WTC11 (cell line): ENCODE results near the gene SLC34A1. TPM values are rescaled to one million over a fixed set of nuclear protein-coding genes. Genes with fewer than 3 reads are reported as not detected.

ENCODE experiments used
- ATAC-seq: fragments of 200-7000 bp; cut with Tn5 transposase; 2 replicates; pipeline ENCODE4 v1.10.0; 2021; ENCODE audit warnings: mild to moderate bottlenecking, moderate library complexity
- CTCF ChIA-PET: fragments of 300-600 bp; sonication (Branson Sonifier 250); formaldehyde crosslinking; loops from one replicate; lab custom pipeline; 2021; ENCODE audit warnings: antibody characterized with exemption; lab: Charles Lee
- POLR2A ChIA-PET: fragments of 350-600 bp; sonication (Branson Sonifier 250); formaldehyde crosslinking; loops from one replicate; lab custom pipeline; 2021; ENCODE audit warnings: antibody characterized with exemption; lab: Charles Lee
- DNase-seq: peaks from one replicate; pipeline ENCODE4 v3.0.0; 2021; ENCODE audit warnings: low spot score
- H3K27ac Mint-ChIP-seq: 2 replicates; pipeline ENCODE4 v1.8.0; 2021; ENCODE audit warnings: mixed read lengths
- H3K27me3 Mint-ChIP-seq: 2 replicates; pipeline ENCODE4 v1.8.0; 2021; ENCODE audit warnings: low read depth, mild to moderate bottlenecking, moderate library complexity, mixed read lengths
- H3K36me3 Mint-ChIP-seq: 2 replicates; pipeline ENCODE4 v1.8.0; 2021; ENCODE audit warnings: mixed read lengths
- H3K4me1 Mint-ChIP-seq: 2 replicates; pipeline ENCODE4 v1.8.0; 2022; ENCODE audit warnings: mixed read lengths
- H3K4me3 Mint-ChIP-seq: 2 replicates; pipeline ENCODE4 v1.8.0; 2021; ENCODE audit warnings: mild to moderate bottlenecking, moderate library complexity, mixed read lengths
- H3K9me3 Mint-ChIP-seq: 2 replicates; pipeline ENCODE4 v1.8.0; 2021; ENCODE audit warnings: mixed read lengths
- ATF1 ChIP-seq: sonication (generic); formaldehyde crosslinking; IDR thresholded peaks from 2 replicates; pipeline ENCODE4 v1.8.1; 2023; ENCODE audit warnings: mild to moderate bottlenecking, moderate library complexity, missing genetic modification reagents
- CBFB ChIP-seq: sonication (generic); formaldehyde crosslinking; IDR thresholded peaks from 2 replicates; pipeline ENCODE4 v1.8.1; 2022; ENCODE audit warnings: mild to moderate bottlenecking, low read depth, missing genetic modification reagents
- CREM ChIP-seq: sonication (generic); formaldehyde crosslinking; IDR thresholded peaks from 2 replicates; pipeline ENCODE4 v1.8.1; 2022; ENCODE audit warnings: mild to moderate bottlenecking, missing genetic modification reagents, moderate library complexity
- ETV6 ChIP-seq: sonication (generic); formaldehyde crosslinking; IDR thresholded peaks from 2 replicates; pipeline ENCODE4 v1.8.1; 2022; ENCODE audit warnings: mild to moderate bottlenecking, missing genetic modification reagents
- FOXK1 ChIP-seq: sonication (generic); formaldehyde crosslinking; IDR thresholded peaks from 2 replicates; pipeline ENCODE4 v1.8.0; 2022; ENCODE audit warnings: mild to moderate bottlenecking, moderate library complexity, missing genetic modification reagents
- FOXP1 ChIP-seq: sonication (generic); formaldehyde crosslinking; IDR thresholded peaks from 2 replicates; pipeline ENCODE4 v1.8.0; 2022; ENCODE audit warnings: missing genetic modification reagents, mild to moderate bottlenecking, moderate library complexity, borderline replicate concordance
- GRHL2 ChIP-seq: fragments of 250-450 bp; sonication (Bioruptor Pico); IDR thresholded peaks from 2 replicates; pipeline ENCODE4 v1.8.0; 2022; ENCODE audit warnings: mild to moderate bottlenecking, moderate library complexity; ENCODE audit not compliant: insufficient replicate concordance, severe bottlenecking
- GTF2I ChIP-seq: fragments of 250-450 bp; sonication (Bioruptor Pico); conservative IDR thresholded peaks from 2 replicates; pipeline ENCODE4 v1.4.0; 2021; ENCODE audit warnings: mild to moderate bottlenecking
- HMGA2 ChIP-seq: fragments of 250-450 bp; sonication (Bioruptor Pico); IDR thresholded peaks from 2 replicates; pipeline ENCODE4 v1.4.0; 2021; ENCODE audit warnings: mild to moderate bottlenecking, moderate library complexity
- JAZF1 ChIP-seq: fragments of 250-450 bp; sonication (Bioruptor Pico); IDR thresholded peaks from 2 replicates; pipeline ENCODE4 v1.9.0; 2021; ENCODE audit warnings: moderate library complexity, mild to moderate bottlenecking, inconsistent platforms
- NFYB ChIP-seq: sonication (generic); formaldehyde crosslinking; conservative IDR thresholded peaks from 2 replicates; pipeline ENCODE4 v1.8.0; 2022; ENCODE audit warnings: low read depth, missing genetic modification reagents
- OVOL2 ChIP-seq: fragments of 250-450 bp; sonication (Bioruptor Pico); IDR thresholded peaks from 2 replicates; pipeline ENCODE4 v1.9.0; 2021; ENCODE audit warnings: mild to moderate bottlenecking, borderline replicate concordance
- PREB ChIP-seq: sonication (generic); formaldehyde crosslinking; IDR thresholded peaks from 2 replicates; pipeline ENCODE4 v1.8.1; 2022; ENCODE audit warnings: mild to moderate bottlenecking, missing genetic modification reagents, moderate library complexity, borderline replicate concordance
- PRRX2 ChIP-seq: fragments of 250-450 bp; sonication (Bioruptor Pico); IDR thresholded peaks from 2 replicates; pipeline ENCODE4 v1.8.0; 2021; ENCODE audit warnings: mild to moderate bottlenecking
- SP1 ChIP-seq: sonication (generic); formaldehyde crosslinking; conservative IDR thresholded peaks from 2 replicates; pipeline ENCODE4 v1.8.1; 2022; ENCODE audit warnings: missing genetic modification reagents
- TEAD4 ChIP-seq: sonication (generic); formaldehyde crosslinking; IDR thresholded peaks from 2 replicates; pipeline ENCODE4 v1.8.0; 2022; ENCODE audit warnings: mild to moderate bottlenecking, missing genetic modification reagents
- ZNF281 ChIP-seq: sonication (generic); formaldehyde crosslinking; IDR thresholded peaks from 2 replicates; pipeline ENCODE4 v1.8.0; 2023; ENCODE audit warnings: mild to moderate bottlenecking, missing genetic modification reagents
- total RNA-seq: library from RNA; stranded (reverse); gene quantifications from 3 replicates; pipeline ENCODE4 v1.2.3, GENCODE V29; 2021
- TF ChIP-seq, protein P1 (sequence below): fragments of 250-450 bp; sonication (Bioruptor Pico); IDR thresholded peaks from 2 replicates; pipeline ENCODE4 v2.1.2; 2022; ENCODE audit warnings: mild to moderate bottlenecking, moderate library complexity
- TF ChIP-seq, protein P2 (sequence below): sonication (generic); formaldehyde crosslinking; IDR thresholded peaks from 2 replicates; pipeline ENCODE4 v1.8.0; 2022; ENCODE audit warnings: mild to moderate bottlenecking, missing genetic modification reagents
- TF ChIP-seq, protein P3 (sequence below): sonication (generic); formaldehyde crosslinking; conservative IDR thresholded peaks from 2 replicates; pipeline ENCODE4 v1.8.1; 2022; ENCODE audit warnings: mild to moderate bottlenecking, missing genetic modification reagents
- TF ChIP-seq, protein P4 (sequence below): sonication (generic); formaldehyde crosslinking; IDR thresholded peaks from 2 replicates; pipeline ENCODE4 v1.8.1; 2023; ENCODE audit warnings: mild to moderate bottlenecking, missing genetic modification reagents
- TF ChIP-seq, protein P5 (sequence below): sonication (generic); formaldehyde crosslinking; IDR thresholded peaks from 2 replicates; pipeline ENCODE4 v1.8.1; 2022; ENCODE audit warnings: low read depth, missing genetic modification reagents, borderline replicate concordance
- TF ChIP-seq, protein P6 (sequence below): fragments of 250-450 bp; sonication (Bioruptor Pico); IDR thresholded peaks from 2 replicates; pipeline ENCODE4 v1.9.0; 2021; ENCODE audit warnings: moderate library complexity, mild to moderate bottlenecking, inconsistent platforms, borderline replicate concordance
- TF ChIP-seq, protein P7 (sequence below): sonication (generic); formaldehyde crosslinking; IDR thresholded peaks from 2 replicates; pipeline ENCODE4 v1.8.1; 2023; ENCODE audit warnings: mild to moderate bottlenecking, missing genetic modification reagents, moderate library complexity

SLC34A1 gene
- total RNA-seq, 1 experiment from 2014 or later = not detected

DNA sequence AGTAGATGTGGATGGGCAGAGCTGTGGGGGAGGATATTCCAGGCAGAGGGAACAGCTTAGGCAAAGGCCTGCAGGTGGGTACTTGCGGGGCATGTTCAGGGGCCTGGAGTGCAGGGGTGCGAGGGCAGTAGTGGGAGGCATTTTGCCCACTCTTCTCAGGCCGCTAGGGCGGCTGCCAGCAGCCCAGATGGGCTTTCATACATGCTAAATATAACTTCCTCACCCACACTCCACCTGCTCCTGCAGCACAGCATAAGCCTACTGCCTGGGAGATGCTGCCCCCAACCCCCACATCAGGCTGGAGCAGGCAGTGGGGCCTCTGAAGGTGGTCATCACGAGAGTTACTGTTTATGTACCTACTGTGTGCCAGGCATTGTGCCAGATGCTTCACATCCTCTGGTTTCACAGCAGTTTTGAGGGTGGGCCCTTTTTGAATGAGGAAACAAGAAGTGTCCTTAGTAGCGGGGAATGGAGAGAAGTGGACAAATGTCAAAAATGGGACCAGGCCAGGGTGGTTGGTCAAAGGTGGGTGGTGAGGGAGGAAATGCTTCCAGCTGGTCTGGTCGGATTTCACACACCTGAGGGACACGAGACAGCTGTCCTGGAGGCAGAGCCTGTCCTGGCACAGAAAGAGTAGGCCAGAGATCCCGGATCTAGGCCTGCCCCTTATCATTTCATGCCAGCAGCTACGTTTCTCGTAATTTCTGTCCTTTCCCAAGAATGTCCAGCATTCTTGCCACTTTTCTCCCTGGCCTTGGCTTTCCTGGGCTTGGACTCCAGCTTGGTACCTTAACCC, 14.4 kb upstream of the SLC34A1 start (continued):
- no peak for TF ChIP-seq PREB (CRISPR knock-in tag)
- TF ChIP-seq, protein P1, sequence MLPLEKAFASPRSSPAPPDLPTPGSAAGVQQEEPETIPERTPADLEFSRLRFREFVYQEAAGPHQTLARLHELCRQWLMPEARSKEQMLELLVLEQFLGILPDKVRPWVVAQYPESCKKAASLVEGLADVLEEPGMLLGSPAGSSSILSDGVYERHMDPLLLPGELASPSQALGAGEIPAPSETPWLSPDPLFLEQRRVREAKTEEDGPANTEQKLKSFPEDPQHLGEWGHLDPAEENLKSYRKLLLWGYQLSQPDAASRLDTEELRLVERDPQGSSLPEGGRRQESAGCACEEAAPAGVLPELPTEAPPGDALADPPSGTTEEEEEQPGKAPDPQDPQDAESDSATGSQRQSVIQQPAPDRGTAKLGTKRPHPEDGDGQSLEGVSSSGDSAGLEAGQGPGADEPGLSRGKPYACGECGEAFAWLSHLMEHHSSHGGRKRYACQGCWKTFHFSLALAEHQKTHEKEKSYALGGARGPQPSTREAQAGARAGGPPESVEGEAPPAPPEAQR (CRISPR knock-in tag) = no peak
- TF ChIP-seq OVOL2 (CRISPR knock-in tag) = no peak
- TF ChIP-seq, protein P2, sequence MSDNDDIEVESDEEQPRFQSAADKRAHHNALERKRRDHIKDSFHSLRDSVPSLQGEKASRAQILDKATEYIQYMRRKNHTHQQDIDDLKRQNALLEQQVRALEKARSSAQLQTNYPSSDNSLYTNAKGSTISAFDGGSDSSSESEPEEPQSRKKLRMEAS (CRISPR knock-in tag) = no peak
- TF ChIP-seq, protein P3, sequence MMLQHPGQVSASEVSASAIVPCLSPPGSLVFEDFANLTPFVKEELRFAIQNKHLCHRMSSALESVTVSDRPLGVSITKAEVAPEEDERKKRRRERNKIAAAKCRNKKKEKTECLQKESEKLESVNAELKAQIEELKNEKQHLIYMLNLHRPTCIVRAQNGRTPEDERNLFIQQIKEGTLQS (CRISPR knock-in tag) = no peak
- no peak for TF ChIP-seq HMGA2 (CRISPR knock-in tag)
- TF ChIP-seq CREM = no peak

GRCh38 chr5:177370488-177371119, 13.6 kb upstream of the SLC34A1 start:
- POLR2A ChIA-PET = interaction anchor here (0.5 to 1.8 kb wide), 12 partner anchors 17 to 167 kb away, joined by 3 to 9 read pairs (median 4); partner anchors contain the start of genes GRK6, LMAN2, MXD3 and PDLIM7
- H3K4me1 Mint-ChIP-seq = peaks cover 56% of the 10 kb centered on the region
- TF ChIP-seq ETV6 (CRISPR knock-in tag) (0 out of 2 replicates have a peak, but pooled peaks have one; percentile 49), CBFB (CRISPR knock-in tag) (0 out of 2 replicates have a peak, but pooled peaks have one; percentile 59), SP1 (peak; percentile 78; the same call in 1 of the 2 replicates), GTF2I (CRISPR knock-in tag) (no peak), FOXP1 (CRISPR knock-in tag) (no peak), ZNF281 (CRISPR knock-in tag) (no peak), ATF1 (no peak), GRHL2 (CRISPR knock-in tag) (no peak), FOXK1 (CRISPR knock-in tag) (peak; percentile 56; the same call in 1 of the 2 replicates), NFYB (CRISPR knock-in tag) (no peak), TEAD4 (CRISPR knock-in tag) (no peak), JAZF1 (CRISPR knock-in tag) (no peak), PRRX2 (CRISPR knock-in tag) (no peak)
- TF ChIP-seq, protein P4, sequence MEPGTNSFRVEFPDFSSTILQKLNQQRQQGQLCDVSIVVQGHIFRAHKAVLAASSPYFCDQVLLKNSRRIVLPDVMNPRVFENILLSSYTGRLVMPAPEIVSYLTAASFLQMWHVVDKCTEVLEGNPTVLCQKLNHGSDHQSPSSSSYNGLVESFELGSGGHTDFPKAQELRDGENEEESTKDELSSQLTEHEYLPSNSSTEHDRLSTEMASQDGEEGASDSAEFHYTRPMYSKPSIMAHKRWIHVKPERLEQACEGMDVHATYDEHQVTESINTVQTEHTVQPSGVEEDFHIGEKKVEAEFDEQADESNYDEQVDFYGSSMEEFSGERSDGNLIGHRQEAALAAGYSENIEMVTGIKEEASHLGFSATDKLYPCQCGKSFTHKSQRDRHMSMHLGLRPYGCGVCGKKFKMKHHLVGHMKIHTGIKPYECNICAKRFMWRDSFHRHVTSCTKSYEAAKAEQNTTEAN = no peak
- TF ChIP-seq, protein P5, sequence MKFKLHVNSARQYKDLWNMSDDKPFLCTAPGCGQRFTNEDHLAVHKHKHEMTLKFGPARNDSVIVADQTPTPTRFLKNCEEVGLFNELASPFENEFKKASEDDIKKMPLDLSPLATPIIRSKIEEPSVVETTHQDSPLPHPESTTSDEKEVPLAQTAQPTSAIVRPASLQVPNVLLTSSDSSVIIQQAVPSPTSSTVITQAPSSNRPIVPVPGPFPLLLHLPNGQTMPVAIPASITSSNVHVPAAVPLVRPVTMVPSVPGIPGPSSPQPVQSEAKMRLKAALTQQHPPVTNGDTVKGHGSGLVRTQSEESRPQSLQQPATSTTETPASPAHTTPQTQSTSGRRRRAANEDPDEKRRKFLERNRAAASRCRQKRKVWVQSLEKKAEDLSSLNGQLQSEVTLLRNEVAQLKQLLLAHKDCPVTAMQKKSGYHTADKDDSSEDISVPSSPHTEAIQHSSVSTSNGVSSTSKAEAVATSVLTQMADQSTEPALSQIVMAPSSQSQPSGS = no peak
- TF ChIP-seq, protein P6, sequence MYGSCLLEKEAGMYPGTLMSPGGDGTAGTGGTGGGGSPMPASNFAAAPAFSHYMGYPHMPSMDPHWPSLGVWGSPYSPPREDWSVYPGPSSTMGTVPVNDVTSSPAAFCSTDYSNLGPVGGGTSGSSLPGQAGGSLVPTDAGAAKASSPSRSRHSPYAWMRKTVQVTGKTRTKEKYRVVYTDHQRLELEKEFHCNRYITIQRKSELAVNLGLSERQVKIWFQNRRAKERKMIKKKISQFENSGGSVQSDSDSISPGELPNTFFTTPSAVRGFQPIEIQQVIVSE = no peak
- TF ChIP-seq, protein P7, sequence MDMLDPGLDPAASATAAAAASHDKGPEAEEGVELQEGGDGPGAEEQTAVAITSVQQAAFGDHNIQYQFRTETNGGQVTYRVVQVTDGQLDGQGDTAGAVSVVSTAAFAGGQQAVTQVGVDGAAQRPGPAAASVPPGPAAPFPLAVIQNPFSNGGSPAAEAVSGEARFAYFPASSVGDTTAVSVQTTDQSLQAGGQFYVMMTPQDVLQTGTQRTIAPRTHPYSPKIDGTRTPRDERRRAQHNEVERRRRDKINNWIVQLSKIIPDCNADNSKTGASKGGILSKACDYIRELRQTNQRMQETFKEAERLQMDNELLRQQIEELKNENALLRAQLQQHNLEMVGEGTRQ (CRISPR knock-in tag) = peak; percentile 28; the same call in 1 of the 2 replicates

More at GRCh38 chr5:177370488-177371119, 13.6 kb upstream of the SLC34A1 start:
- Mint-ChIP-seq H3K27ac (peak overlapping the region; percentile 76), H3K9me3 (no peaks in the 10 kb centered on the region), H3K4me3 (peak overlapping the region; percentile 49), H3K36me3 (peaks cover 13% of the 10 kb centered on the region), H3K27me3 (peaks cover 5% of the 10 kb centered on the region)
- CTCF ChIA-PET = interaction anchor here (0.6 to 13.2 kb wide), 45 partner anchors 8 to 828 kb away, joined by 3 to 216 read pairs (median 6); partner anchors contain the start of genes F12, FGFR4, GRK6 and LMAN2
- peak; percentile 99 for DNase-seq
- peak; percentile 78 for ATAC-seq
